OCI-LY7 (cell line): ENCODE measurements around the gene GABRG3.

Experiments
- CTCF ChIP-seq: fragments of 200-600 bp; sonication (generic); conservative IDR thresholded peaks from 2 replicates; pipeline ENCODE4 v1.5.1; 2014; ENCODE audit warnings: mild to moderate bottlenecking, antibody characterized with exemption, low read length, moderate library complexity, mixed read lengths
- EZH2phosphoT487 ChIP-seq: fragments of 200-600 bp; sonication (generic); IDR thresholded peaks from 2 replicates; pipeline ENCODE4 v1.6.1; 2018; ENCODE audit warnings: low read depth, borderline replicate concordance, mild to moderate bottlenecking, mixed run types, antibody characterized with exemption, low read length, moderate library complexity, mixed read lengths

GRCh38 chr15:27317736-27318135 lies 346.8 kb downstream of the GABRG3 start:
- TF ChIP-seq CTCF (no peak), EZH2phosphoT487 (no peak)
